ENCODE measurements around the gene GRIA3.

Gene GRIA3

DNA sequence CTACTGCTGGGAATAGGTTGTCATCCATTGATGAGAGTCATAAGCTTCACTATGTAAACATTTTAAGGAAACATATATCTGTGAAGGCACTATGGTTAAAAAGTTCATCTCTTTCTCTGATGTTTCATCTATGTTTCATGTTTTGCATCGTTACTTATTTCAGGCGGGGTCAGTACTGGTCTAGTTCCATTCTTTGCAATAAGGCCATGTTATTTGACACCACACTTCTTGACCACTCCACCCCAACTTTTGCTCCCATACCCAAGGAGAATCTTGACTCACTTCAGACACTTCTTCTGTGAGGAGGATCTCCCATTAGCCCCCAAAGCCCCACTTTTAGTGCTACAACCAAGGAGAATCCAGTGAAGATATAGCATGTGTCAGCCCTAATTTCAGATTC lies 119.4 kb downstream of the GRIA3 start:
- no peak for DNase-seq (ENCODE audit: low read depth in 1 of 2, low spot score in 1 of 2)
- TF ChIP-seq JUND (IDR thresholded peaks at IDR 0.05; ENCODE audit: low read depth), result no peak
- in situ Hi-C loops (cut with HindIII; ENCODE audit: low pct_unique_long_range_greater_than_20kb, low sequenced_read_pairs), result no loop called here

DNA sequence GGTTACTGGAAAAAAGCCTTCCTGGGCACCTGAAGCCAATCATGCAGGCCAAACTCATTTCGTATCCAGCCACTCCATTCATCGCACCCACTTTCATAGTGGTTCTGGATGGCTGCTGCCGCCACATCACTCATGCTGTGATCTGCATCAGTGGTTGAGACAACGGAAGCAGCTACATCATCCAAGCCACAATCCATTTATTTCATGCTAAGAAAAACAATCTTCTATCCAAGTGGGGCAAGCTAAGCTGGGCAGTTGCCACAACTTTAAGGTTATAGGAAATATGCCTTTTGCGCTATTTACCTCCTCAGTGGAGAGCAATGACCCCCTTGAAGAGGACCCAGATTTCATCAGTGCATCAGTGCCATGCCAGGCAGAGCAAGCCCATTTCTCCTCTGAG lies 124.6 kb downstream of the GRIA3 start:
- no peak for DNase-seq (ENCODE audit: low read depth in 1 of 2, low spot score in 1 of 2)
- no peak for TF ChIP-seq JUND (IDR thresholded peaks at IDR 0.05; ENCODE audit: low read depth)
- in situ Hi-C loops (cut with HindIII; ENCODE audit: low pct_unique_long_range_greater_than_20kb, low sequenced_read_pairs), result no loop called here

DNA sequence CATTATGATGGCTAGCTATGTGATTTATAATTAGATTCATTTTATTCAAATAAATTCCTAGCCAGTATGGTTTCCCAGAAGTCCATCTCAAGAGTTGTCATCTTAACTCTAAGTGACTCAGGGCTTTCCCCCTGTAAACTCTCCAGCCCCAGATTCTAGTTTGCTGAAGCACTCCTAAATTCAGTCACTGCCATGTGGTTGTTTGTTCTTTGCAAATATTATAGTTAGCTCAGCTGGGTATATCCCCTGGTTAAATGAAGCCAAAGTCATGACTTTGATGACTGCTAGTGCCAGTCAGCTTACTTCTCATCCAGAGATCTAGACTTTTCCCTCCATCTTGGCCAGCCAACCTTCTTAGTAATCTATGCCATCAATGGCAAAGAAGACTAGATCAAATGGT lies 126.0 kb downstream of the GRIA3 start:
- TF ChIP-seq JUND (IDR thresholded peaks at IDR 0.05; ENCODE audit: low read depth), result no peak
- no peak for DNase-seq (ENCODE audit: low read depth in 1 of 2, low spot score in 1 of 2)
- in situ Hi-C loops (cut with HindIII; ENCODE audit: low pct_unique_long_range_greater_than_20kb, low sequenced_read_pairs), result no loop called here

DNA sequence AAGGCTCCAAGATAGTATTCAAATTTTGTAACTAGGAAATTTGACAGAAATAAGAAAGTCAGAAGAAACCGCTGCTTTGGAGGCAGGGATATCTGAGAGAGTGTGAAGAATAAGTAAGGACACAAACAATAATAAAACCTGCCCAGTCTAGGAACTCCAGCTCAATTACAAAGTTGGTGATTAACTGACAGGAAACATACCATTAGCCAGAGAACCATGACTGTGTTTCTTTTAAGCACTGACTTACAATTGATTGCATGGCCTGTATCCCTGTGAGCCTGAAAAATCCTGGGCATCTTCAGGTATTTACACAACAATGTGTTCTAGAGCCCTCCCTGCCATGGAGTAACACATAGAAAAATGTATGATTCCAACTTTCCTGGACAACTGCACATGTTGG lies 127.4 kb downstream of the GRIA3 start:
- in situ Hi-C loops (cut with HindIII; ENCODE audit: low pct_unique_long_range_greater_than_20kb, low sequenced_read_pairs), result no loop called here
- no peak for TF ChIP-seq JUND (IDR thresholded peaks at IDR 0.05; ENCODE audit: low read depth)
- no peak for DNase-seq (ENCODE audit: low read depth in 1 of 2, low spot score in 1 of 2)

DNA sequence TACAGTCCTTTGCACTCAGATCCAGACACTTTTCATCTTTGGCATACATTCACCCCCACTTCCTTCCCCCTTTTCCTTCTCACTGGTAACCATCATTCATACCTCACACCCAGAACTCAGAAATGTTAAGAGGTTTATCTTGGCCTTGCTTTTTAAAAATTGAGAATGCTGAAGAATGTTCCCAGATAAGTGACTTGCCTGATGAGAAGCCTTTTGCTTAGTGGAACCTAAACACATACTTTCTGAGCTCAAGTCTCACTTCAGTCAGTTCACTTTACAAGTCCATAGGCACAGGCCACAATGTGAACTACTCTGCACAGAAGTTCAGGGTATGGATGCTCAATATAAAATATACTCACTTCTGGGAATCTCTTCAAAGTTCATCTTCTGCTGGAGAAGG lies 129.4 kb downstream of the GRIA3 start:
- in situ Hi-C loops (cut with HindIII; ENCODE audit: low pct_unique_long_range_greater_than_20kb, low sequenced_read_pairs), result no loop called here
- TF ChIP-seq JUND (IDR thresholded peaks at IDR 0.05; ENCODE audit: low read depth), result no peak

DNA sequence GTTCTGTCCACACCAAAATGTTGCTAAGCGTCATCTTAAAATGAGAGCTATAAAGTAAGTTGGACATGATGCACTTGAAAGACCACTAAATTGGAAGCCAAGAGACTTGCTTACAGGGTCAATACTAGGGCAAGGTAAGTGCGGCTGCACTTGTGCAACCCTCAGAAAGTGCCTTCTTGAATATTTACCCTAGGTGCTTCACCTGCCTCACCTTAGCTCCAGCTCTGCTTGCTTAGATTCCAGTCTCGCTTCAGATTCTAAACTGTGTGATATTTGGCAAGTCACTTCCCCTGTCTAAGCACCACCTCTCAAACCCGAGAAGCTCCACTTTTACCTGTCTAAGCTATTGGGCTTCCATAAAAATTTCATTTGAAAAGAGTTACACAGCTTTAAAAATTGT lies 136.5 kb downstream of the GRIA3 start:
- in situ Hi-C loops (cut with HindIII; ENCODE audit: low pct_unique_long_range_greater_than_20kb, low sequenced_read_pairs), result no loop called here
- no peak for TF ChIP-seq JUND (IDR thresholded peaks at IDR 0.05; ENCODE audit: low read depth)

More for the DNA sequence above, 129.4 kb downstream of the GRIA3 start:
- DNase-seq (ENCODE audit: low read depth in 1 of 2, low spot score in 1 of 2), result no peak

DNA sequence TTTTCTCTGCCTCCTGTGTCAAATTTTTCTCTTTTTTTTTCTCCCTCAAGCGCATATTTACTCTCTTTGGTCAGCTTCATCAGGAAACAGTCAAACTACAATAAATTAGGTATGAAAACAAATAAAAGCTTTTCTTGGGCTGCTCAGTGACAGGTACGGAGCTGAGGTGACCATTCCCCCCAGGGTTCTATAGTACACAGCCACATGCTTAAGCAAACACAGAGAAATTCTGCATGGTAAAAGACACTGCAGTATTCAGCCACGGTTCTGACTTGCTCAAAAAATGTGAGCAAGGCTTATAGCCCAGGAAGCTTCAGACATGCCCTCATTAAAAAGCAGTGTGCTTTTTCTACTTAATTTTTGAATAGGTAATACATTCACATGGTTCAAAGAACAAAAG lies 138.5 kb downstream of the GRIA3 start:
- TF ChIP-seq JUND (IDR thresholded peaks at IDR 0.05; ENCODE audit: low read depth), result no peak
- peak in 1 of 2 experiments; percentile 7 for DNase-seq (ENCODE audit: low read depth in 1 of 2, low spot score in 1 of 2)

More for the DNA sequence above, 136.5 kb downstream of the GRIA3 start:
- no peak for DNase-seq (ENCODE audit: low read depth in 1 of 2, low spot score in 1 of 2)

DNA sequence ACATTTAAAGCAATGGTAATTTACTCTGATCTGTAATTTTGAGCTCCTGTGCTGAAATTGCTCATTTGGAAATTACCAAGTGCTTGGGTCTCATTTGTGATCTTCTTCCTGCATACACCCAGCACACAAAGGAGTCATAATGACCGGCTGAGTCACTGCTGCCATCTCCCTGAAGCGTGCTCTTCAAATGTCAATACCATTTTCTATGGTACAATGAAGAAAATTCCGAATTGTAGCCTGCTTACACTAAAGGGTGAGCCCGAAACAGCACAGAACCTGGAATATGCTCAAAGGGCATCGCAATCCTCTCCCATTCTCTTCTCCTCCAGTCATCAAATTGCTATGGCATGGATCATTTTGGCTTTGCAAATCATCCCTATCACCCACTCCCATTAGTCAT lies 140.5 kb downstream of the GRIA3 start:
- no peak for TF ChIP-seq JUND (IDR thresholded peaks at IDR 0.05; ENCODE audit: low read depth)
- no peak for DNase-seq (ENCODE audit: low read depth in 1 of 2, low spot score in 1 of 2)
- in situ Hi-C loops (cut with HindIII; ENCODE audit: low pct_unique_long_range_greater_than_20kb, low sequenced_read_pairs), result no loop called here

More for the DNA sequence above, 138.5 kb downstream of the GRIA3 start:
- in situ Hi-C loops (cut with HindIII; ENCODE audit: low pct_unique_long_range_greater_than_20kb, low sequenced_read_pairs), result no loop called here

DNA sequence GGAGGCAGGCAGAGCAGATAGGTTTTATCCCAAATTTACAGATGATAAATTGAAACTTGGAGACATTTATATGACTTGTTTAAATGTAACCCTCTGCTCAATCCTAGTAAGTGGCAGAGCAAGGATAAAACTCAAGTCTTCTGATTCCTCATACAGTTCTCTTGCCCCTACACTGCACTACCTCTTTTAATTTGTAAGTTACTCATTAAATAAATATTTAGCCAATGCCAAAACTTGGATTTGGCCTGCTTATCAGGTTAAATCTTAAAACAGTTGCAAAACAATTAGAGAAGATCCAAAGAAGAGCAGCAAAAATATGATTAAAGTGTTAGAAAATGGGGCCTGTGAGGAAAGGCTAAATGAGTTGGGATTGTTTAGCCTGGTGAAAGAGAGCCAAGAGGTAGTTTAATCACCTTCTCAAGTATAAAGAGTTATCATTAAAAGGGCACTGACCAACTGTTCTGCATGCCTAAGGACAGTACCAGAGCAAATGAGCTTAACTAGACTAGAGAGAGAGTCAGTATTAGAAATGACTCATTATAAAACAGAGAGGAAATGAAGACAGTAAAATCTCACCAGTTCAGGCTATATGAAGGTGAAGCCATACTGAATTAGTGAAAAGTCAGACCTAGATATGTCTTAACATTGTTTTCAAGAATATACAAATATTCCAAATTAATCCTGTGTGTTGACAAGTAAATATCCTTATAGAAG lies 146.3 kb downstream of the GRIA3 start:
- no peak for TF ChIP-seq JUND (IDR thresholded peaks at IDR 0.05; ENCODE audit: low read depth)
- in situ Hi-C loops (cut with HindIII; ENCODE audit: low pct_unique_long_range_greater_than_20kb, low sequenced_read_pairs), result no loop called here
- no peak for DNase-seq (ENCODE audit: low read depth in 1 of 2, low spot score in 1 of 2)

DNA sequence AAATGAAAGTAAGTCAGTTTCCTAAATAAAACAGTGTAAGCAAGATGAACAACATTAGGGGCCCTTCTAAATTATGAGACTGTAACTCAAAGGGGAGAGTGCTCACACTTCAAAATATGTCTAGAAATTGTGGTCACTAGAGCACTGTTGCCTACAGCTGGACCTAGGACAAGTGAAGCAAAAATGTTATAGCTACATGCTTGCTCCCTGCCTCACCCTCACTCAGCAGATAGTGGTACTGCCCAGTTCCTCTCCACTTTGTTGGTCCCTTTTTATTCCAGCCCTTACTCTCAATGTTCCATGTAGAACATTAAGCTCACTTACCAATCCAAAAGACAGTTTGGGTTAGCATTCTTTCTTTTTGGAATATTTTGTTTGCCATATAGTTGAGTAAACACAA lies 147.3 kb downstream of the GRIA3 start:
- no peak for DNase-seq (ENCODE audit: low read depth in 1 of 2, low spot score in 1 of 2)
- in situ Hi-C loops (cut with HindIII; ENCODE audit: low pct_unique_long_range_greater_than_20kb, low sequenced_read_pairs), result no loop called here
- no peak for TF ChIP-seq JUND (IDR thresholded peaks at IDR 0.05; ENCODE audit: low read depth)

DNA sequence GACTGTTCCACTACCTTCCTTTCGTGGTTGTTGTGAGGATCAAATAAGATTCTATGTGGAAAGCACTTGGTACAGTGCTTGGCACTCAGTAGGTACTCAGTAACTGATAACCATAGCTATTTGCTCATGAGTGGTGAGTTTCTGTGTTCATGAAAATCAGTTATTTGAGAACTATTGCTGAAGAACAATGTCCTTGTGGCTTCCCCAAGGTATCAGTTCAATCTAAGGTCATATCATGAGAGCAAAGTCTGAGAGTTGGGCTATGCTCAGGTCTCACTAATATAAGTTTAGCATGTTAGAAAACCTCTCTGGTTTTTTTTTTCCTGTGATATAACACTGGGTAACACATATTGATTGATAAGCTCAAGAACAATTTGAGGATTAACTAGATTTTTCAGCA lies 147.8 kb downstream of the GRIA3 start:
- TF ChIP-seq JUND (IDR thresholded peaks at IDR 0.05; ENCODE audit: low read depth), result no peak

DNA sequence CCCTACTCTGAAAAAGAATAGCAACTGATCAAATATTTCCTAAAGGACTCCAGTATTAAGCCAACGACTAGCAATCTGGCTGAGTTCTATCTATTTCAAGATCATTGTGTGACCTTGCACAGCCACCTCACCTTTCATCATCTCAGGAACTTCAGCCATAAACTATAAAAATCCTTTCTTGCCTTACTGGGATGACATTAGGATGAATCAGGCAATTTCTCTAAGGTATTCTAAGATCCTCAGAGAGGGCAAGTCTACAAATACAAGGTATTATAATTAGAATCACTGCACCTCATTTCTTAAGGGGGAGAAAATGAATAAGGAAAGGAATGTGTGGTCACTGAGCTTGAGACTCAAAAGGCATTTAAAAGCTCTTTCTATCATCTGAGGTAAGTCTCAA lies 152.6 kb downstream of the GRIA3 start:
- no peak for TF ChIP-seq JUND (IDR thresholded peaks at IDR 0.05; ENCODE audit: low read depth)
- DNase-seq (ENCODE audit: low read depth in 1 of 2, low spot score in 1 of 2), result no peak
- in situ Hi-C loops (cut with HindIII; ENCODE audit: low pct_unique_long_range_greater_than_20kb, low sequenced_read_pairs), result no loop called here

More for the DNA sequence above, 147.8 kb downstream of the GRIA3 start:
- DNase-seq (ENCODE audit: low read depth in 1 of 2, low spot score in 1 of 2), result no peak
- in situ Hi-C loops (cut with HindIII; ENCODE audit: low pct_unique_long_range_greater_than_20kb, low sequenced_read_pairs), result no loop called here

DNA sequence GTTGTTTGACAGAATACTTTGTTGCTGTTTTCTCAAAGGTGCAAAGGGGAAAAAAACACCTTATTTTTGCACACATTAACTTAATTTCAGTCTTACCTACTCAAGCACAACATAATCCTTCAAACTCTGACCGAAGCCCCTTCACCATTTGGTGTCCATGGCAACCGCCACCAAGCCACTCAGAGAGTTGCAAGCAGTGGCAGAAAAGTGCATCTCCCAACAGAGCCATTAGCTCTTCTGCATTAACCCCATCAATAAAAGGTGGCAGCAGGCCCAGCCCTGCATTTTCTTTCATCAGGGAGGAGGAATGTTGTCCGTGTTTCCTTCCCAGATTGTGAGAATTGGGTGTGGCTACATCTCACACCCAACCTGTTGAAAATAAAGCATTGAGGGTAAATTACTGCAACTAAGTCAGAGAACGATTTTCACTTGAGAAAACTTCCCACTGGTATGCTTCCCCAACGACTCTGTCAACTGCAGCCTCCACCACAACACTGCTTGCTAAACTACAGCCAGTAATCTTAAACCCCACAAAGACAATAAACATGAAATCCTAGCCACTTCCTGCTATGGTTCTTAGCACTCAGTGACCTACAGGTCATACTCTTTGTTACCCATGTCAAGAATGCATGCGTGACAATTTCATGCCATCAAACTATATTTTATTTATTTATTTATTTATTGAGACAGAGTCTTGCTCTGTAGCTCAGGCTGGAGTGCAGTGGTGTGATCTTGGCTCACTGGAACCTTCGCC lies 154.0 kb downstream of the GRIA3 start:
- no peak for TF ChIP-seq JUND (IDR thresholded peaks at IDR 0.05; ENCODE audit: low read depth)
- in situ Hi-C loops (cut with HindIII; ENCODE audit: low pct_unique_long_range_greater_than_20kb, low sequenced_read_pairs), result no loop called here
- DNase-seq (ENCODE audit: low read depth in 1 of 2, low spot score in 1 of 2), result no peak

Measured in T47D (cell line).